22Rv1 (cell line): ENCODE results near the gene CMSS1.

Experiments
- H3K27ac ChIP-seq: fragments of 450-650 bp; 2 replicates; pipeline ENCODE4 v1.5.1; 2017
- ZFX ChIP-seq: fragments of 450-650 bp; IDR thresholded peaks from 2 replicates; pipeline ENCODE4 v1.6.1; 2017; ENCODE audit warnings: antibody characterized with exemption, borderline replicate concordance
- TF ChIP-seq, protein P1 (sequence below): fragments of 450-650 bp; IDR thresholded peaks from 2 replicates; pipeline ENCODE4 v1.5.1; 2017; ENCODE audit warnings: mild to moderate bottlenecking

The CMSS1 gene

DNA sequence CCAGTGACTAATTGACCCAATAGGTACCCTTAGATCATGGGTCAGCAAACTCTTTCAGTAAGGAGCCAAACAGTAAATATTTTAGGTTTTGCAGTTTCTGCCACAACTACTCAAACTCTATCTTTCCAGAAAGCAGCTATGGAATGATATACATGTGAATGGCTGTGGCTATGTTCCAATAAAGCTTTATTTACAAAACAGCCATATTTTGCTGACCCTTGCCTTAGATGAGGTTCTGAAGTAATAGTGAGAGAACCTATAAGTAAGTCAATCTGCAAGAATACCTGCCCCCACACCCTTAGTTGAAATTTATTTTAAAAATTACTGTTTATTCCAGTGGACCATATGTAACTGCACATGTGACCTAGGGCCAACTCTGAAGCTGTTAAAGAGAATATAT, 134.0 kb downstream of the CMSS1 start:
- no peak overlapping the region for H3K27ac ChIP-seq

DNA sequence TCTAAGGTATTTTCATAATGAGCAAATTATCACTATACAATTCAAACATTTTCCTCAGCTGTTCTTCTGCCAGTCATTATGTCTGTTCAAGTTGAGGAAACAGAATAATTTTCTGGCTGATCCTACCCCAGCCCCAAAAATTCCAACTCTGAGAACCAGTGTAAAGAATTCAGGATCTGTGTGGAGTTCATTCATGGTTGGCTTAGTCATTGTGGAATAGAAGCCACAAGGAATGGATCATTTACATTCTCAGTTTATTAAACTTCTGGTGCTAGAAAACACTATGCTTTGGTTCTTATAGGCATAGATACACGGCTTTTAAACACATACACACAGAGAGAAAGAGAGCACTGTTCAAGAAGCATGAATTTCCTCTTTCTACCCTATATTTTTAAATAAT, 134.6 kb downstream of the CMSS1 start:
- no peak overlapping the region for H3K27ac ChIP-seq
- TF ChIP-seq, protein P1, sequence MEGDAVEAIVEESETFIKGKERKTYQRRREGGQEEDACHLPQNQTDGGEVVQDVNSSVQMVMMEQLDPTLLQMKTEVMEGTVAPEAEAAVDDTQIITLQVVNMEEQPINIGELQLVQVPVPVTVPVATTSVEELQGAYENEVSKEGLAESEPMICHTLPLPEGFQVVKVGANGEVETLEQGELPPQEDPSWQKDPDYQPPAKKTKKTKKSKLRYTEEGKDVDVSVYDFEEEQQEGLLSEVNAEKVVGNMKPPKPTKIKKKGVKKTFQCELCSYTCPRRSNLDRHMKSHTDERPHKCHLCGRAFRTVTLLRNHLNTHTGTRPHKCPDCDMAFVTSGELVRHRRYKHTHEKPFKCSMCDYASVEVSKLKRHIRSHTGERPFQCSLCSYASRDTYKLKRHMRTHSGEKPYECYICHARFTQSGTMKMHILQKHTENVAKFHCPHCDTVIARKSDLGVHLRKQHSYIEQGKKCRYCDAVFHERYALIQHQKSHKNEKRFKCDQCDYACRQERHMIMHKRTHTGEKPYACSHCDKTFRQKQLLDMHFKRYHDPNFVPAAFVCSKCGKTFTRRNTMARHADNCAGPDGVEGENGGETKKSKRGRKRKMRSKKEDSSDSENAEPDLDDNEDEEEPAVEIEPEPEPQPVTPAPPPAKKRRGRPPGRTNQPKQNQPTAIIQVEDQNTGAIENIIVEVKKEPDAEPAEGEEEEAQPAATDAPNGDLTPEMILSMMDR, result no peak
- TF ChIP-seq ZFX, result no peak

More for the DNA sequence above, 134.0 kb downstream of the CMSS1 start:
- TF ChIP-seq ZFX, result no peak
- TF ChIP-seq, protein P1, result no peak

DNA sequence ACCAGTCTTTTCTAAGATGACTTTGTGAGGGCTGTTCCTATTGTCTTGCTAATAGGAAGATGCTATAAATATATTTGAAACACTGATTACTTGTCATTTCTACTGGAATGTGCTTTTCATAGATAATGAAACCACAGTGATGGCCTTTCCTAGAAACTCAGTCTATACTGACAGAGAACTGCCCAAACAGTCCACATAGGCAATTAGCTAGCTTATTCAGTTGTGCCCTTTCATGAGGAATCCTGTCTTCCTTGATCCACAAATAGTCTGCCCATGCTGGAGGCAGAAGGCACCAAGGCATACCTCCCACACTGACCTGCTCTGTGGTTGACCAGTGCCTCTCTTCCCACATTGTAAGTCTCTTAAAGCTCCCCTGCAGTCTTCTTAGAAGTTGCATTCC, 135.9 kb downstream of the CMSS1 start:
- TF ChIP-seq, protein P1, result no peak
- TF ChIP-seq ZFX, result no peak
- 0 out of 2 replicates have a peak overlapping the region, but pooled peaks have one; percentile 69 for H3K27ac ChIP-seq

DNA sequence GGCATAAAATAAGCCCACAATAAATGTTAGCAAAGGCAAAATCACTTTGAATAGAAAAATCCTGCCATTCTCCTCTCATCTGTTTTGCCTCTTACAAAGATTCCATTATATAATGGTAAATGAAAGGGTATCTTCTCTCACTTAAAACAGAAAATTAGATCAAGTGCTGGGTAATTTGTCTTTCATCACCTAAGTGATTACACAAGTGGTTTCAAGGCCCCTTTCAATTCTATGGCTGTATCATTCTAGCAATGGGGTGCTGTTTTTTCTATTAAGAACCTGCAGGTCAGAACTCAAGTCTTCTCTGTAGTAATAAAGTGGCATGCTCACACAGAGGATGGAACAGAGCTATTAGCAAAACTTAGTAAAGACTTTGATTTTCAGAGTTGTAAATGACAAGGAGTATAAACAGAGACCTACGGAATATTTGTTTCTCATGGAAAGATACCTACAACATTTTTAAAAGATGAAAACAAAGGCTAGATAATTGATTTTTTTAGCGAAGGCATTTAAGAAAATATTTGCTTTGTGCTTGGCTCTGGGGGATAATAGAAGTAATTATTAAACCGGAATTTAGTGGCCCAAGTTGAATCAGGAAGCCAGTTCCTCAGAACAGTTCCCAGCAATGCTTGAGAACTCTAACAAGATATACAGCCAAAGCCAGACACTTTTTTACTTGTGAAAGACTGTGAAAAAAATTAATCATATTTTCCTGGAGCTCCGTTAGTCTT, 137.4 kb downstream of the CMSS1 start:
- H3K27ac ChIP-seq, result peak overlapping the region; percentile 69
- TF ChIP-seq, protein P1, result no peak
- TF ChIP-seq ZFX, result no peak

DNA sequence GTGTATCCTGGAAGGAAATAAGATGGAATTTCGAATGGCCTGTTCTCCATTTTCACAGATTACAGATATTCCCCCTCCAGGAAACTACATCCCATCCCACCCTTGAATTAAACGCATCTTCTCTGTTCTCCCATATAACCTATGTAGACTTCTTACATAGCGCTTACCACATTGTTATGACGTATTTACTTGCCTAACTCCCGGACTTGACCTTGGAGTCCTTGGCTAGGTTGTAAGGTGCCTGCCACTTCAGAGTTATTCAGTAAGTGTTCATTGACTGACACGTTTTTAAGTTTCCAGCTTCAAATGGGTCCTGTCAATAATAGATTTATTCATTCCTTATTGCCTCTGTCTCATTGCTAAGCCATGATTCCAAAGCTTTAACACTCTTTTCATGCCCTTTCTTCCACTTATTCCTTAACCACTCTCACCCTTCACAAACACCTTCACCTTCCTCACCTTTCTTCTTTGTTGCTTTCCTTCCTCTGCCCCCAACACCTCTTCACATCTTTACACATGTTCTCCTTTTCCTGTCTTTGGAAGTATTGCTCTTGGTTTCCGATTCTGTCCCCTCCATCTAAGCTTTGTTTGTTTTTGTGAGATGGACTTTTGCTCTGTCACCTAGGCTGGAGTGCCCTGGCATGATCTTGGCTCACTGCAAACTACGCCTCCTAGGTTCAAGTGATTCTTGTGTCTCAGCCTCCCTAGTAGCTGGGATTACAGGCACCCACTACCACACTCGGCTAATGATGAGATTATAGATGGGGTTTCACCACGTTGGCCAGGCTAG, 138.3 kb downstream of the CMSS1 start:
- TF ChIP-seq, protein P1, result no peak
- no peak for TF ChIP-seq ZFX
- peak overlapping the region; percentile 69 for H3K27ac ChIP-seq

DNA sequence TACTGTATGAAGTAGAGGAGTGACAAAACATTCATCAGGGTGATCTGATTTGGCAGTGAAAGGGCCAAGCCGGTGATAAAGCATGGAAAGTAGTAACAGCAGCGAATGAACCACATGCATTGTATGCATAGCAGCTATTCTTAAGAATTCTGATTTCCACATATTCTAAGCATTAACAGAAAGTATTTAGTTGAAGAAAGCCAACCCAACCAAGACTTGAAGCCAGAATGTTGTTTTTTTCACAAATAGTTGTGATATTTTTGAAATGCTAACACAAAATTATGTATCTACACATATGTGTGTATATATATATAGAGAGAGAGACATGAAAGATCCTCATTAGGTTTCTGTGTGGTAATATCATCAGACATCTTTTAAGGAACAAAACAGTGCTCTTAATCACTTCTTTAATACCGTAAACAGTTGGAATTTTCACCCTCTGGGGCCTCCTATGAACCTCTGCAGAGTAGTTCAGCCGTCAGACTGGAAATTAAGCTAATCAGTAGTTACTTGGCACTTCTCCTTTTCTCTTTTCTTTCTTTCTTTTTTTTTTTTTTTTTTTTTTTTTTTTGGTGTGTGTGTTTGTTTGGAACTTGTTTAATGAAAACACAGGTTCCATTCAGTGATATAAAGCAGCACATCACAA, 139.6 kb downstream of the CMSS1 start:
- TF ChIP-seq ZFX, result no peak
- TF ChIP-seq, protein P1, result no peak
- H3K27ac ChIP-seq, result no peak overlapping the region
